Activated T-helper 2 cell treated with anti-CD3 and anti-CD28 coated beads, Interferon-gamma antibody, Interleukin-2, Interleukin-4, amounts not matched to agents 10 μg/mL and 5 μg/mL and 100 μg/mL, durations not matched to agents 14 hours and 24 hours and 36 hours (primary cell): Measurements from ENCODE around the gene PGBD1. TPM values are rescaled to one million over a fixed set of nuclear protein-coding genes. Genes with fewer than 3 reads are reported as not detected.

ENCODE experiments used
- DNase-seq: peaks from one replicate; pipeline ENCODE4 v3.0.0; 2021; ENCODE audit warnings: low spot score
- H3K27ac Mint-ChIP-seq: one replicate; pipeline ENCODE4 v1.8.0; 2021; ENCODE audit warnings: mixed read lengths
- H3K27me3 Mint-ChIP-seq: one replicate; pipeline ENCODE4 v1.8.0; 2021; ENCODE audit warnings: low read depth, mixed read lengths
- H3K36me3 Mint-ChIP-seq: one replicate; pipeline ENCODE4 v1.8.0; 2021; ENCODE audit warnings: low read depth, mixed read lengths
- H3K4me1 Mint-ChIP-seq: one replicate; pipeline ENCODE4 v1.8.0; 2021; ENCODE audit warnings: low read depth, mixed read lengths
- H3K4me3 Mint-ChIP-seq: one replicate; pipeline ENCODE4 v1.8.0; 2021; ENCODE audit warnings: low read depth, mild to moderate bottlenecking, moderate library complexity, mixed read lengths
- H3K9me3 Mint-ChIP-seq: one replicate; pipeline ENCODE4 v1.8.0; 2021; ENCODE audit warnings: mixed read lengths
- intact Hi-C: fragments of 100-400 bp; cut with micrococcal nuclease; formaldehyde crosslinking; loops from one replicate; pipeline ENCODE4 v1.15.1; 2023
- total RNA-seq: library from RNA; stranded (reverse); gene quantifications from 2 replicates; pipeline ENCODE4 v1.2.3, GENCODE V29; 2022

The PGBD1 gene
- total RNA-seq: 3.4 and 3.8 TPM in 2 replicates

- Mint-ChIP-seq H3K27ac (no peak within 1 kb of the TSS), H3K9me3 (no peaks in the 10 kb centered on the region), H3K4me1 (peaks cover 12% of the 10 kb centered on the region), H3K27me3 (no peaks in the 10 kb centered on the region), H3K4me3 (peak within 1 kb of the TSS; percentile 85), H3K36me3 (peaks cover 26% of the 10 kb centered on the region)
- DNase-seq: peak; percentile 40
- intact Hi-C loops: loop anchor here (1.0 to 5.0 kb wide), 2 partner anchors 29 to 51 kb away; partner anchors contain the start of gene ZKSCAN4
Observed at GRCh38 chr6:28281288-28282064, at the start of gene PGBD1. PGBD1 (plus strand) TSS chr6:28281572; CDS start chr6:28283814, 2,242 bp downstream.

- intact Hi-C loops: no loop called here
- H3K4me3 Mint-ChIP-seq: no peak overlapping the region
- peaks cover 6% of the 10 kb centered on the region for H3K9me3 Mint-ChIP-seq
- no peak overlapping the region for H3K27ac Mint-ChIP-seq
- H3K4me1 Mint-ChIP-seq: peaks cover 1% of the 10 kb centered on the region
- H3K27me3 Mint-ChIP-seq: no peaks in the 10 kb centered on the region
- peaks cover 57% of the 10 kb centered on the region for H3K36me3 Mint-ChIP-seq
- DNase-seq: no peak
Observed at GRCh38 chr6:28232785-28233184, 48.6 kb upstream of the PGBD1 start.

- Mint-ChIP-seq H3K4me1 (no peaks in the 10 kb centered on the region), H3K9me3 (peaks cover 6% of the 10 kb centered on the region)
Observed at GRCh38 chr6:28235912-28236452, 45.4 kb upstream of the PGBD1 start.

GRCh38 chr6:28239636-28240035 is 41.7 kb upstream of the PGBD1 start:
- no peaks in the 10 kb centered on the region for H3K27me3 Mint-ChIP-seq
- H3K4me3 Mint-ChIP-seq: no peak overlapping the region
- no peaks in the 10 kb centered on the region for H3K9me3 Mint-ChIP-seq
- no peaks in the 10 kb centered on the region for H3K4me1 Mint-ChIP-seq
- intact Hi-C loops: no loop called here
- H3K36me3 Mint-ChIP-seq: peaks cover 27% of the 10 kb centered on the region
- no peak overlapping the region for H3K27ac Mint-ChIP-seq
- DNase-seq: no peak

More at GRCh38 chr6:28235912-28236452, 45.4 kb upstream of the PGBD1 start:
- no peak for DNase-seq
- H3K4me3 Mint-ChIP-seq: no peak overlapping the region
- intact Hi-C loops: no loop called here
- no peak overlapping the region for H3K27ac Mint-ChIP-seq
- peaks cover 36% of the 10 kb centered on the region for H3K36me3 Mint-ChIP-seq
- H3K27me3 Mint-ChIP-seq: no peaks in the 10 kb centered on the region

GRCh38 chr6:28240471-28240870 is 40.9 kb upstream of the PGBD1 start:
- Mint-ChIP-seq H3K4me3 (no peak overlapping the region), H3K9me3 (no peaks in the 10 kb centered on the region), H3K27me3 (no peaks in the 10 kb centered on the region), H3K36me3 (peaks cover 29% of the 10 kb centered on the region), H3K27ac (no peak overlapping the region), H3K4me1 (no peaks in the 10 kb centered on the region)
- intact Hi-C loops: no loop called here
- DNase-seq: no peak

GRCh38 chr6:28243946-28244345 is 37.4 kb upstream of the PGBD1 start:
- Mint-ChIP-seq H3K4me3 (no peak overlapping the region), H3K4me1 (no peaks in the 10 kb centered on the region), H3K27ac (no peak overlapping the region), H3K9me3 (no peaks in the 10 kb centered on the region), H3K36me3 (peaks cover 58% of the 10 kb centered on the region), H3K27me3 (no peaks in the 10 kb centered on the region)
- intact Hi-C loops: no loop called here
- no peak for DNase-seq

- H3K9me3 Mint-ChIP-seq: no peaks in the 10 kb centered on the region
- DNase-seq: no peak
- H3K36me3 Mint-ChIP-seq: peaks cover 63% of the 10 kb centered on the region
- intact Hi-C loops: no loop called here
- no peaks in the 10 kb centered on the region for H3K27me3 Mint-ChIP-seq
- H3K4me3 Mint-ChIP-seq: no peak overlapping the region
- no peak overlapping the region for H3K27ac Mint-ChIP-seq
- peaks cover 4% of the 10 kb centered on the region for H3K4me1 Mint-ChIP-seq
Observed at GRCh38 chr6:28245206-28245941, 36.0 kb upstream of the PGBD1 start.

- Mint-ChIP-seq H3K27me3 (no peaks in the 10 kb centered on the region), H3K9me3 (no peaks in the 10 kb centered on the region), H3K4me3 (no peak overlapping the region), H3K36me3 (peaks cover 56% of the 10 kb centered on the region), H3K4me1 (peaks cover 13% of the 10 kb centered on the region), H3K27ac (no peak overlapping the region)
- DNase-seq: no peak
- intact Hi-C loops: no loop called here
Observed at GRCh38 chr6:28248916-28249315, 32.5 kb upstream of the PGBD1 start.

- Mint-ChIP-seq H3K9me3 (no peaks in the 10 kb centered on the region), H3K36me3 (peaks cover 38% of the 10 kb centered on the region), H3K27ac (no peak overlapping the region), H3K4me3 (peak overlapping the region; percentile 79), H3K27me3 (no peaks in the 10 kb centered on the region), H3K4me1 (peaks cover 13% of the 10 kb centered on the region)
- no peak for DNase-seq
- intact Hi-C loops: no loop called here
Observed at GRCh38 chr6:28250747-28251146, 30.6 kb upstream of the PGBD1 start.

- Mint-ChIP-seq H3K9me3 (no peaks in the 10 kb centered on the region), H3K27me3 (no peaks in the 10 kb centered on the region), H3K27ac (peak overlapping the region; percentile 78), H3K36me3 (peaks cover 29% of the 10 kb centered on the region), H3K4me1 (peaks cover 13% of the 10 kb centered on the region), H3K4me3 (peak overlapping the region; percentile 98)
- DNase-seq: peak; percentile 31
- intact Hi-C loops: loop anchor here (1.0 to 2.0 kb wide), 5 partner anchors 16 to 115 kb away; partner anchors contain the start of genes PGBD1, ZSCAN26 and ZSCAN9
Observed at GRCh38 chr6:28251661-28252008, 29.7 kb upstream of the PGBD1 start.

GRCh38 chr6:28252009-28252975 is 29.1 kb upstream of the PGBD1 start, which contains the start of gene ZKSCAN4:
ZKSCAN4 (minus strand) TSS chr6:28252269; CDS start chr6:28251980, 289 bp downstream.
- Mint-ChIP-seq H3K36me3 (peaks cover 23% of the 10 kb centered on the region), H3K9me3 (no peaks in the 10 kb centered on the region), H3K4me3 (peak within 1 kb of the TSS; percentile 98), H3K4me1 (peaks cover 13% of the 10 kb centered on the region), H3K27me3 (no peaks in the 10 kb centered on the region), H3K27ac (peak within 1 kb of the TSS; percentile 78)
- intact Hi-C loops: loop anchor here (1.0 to 2.0 kb wide), 5 partner anchors 15 to 115 kb away; partner anchors contain the start of genes PGBD1, ZSCAN26 and ZSCAN9
- DNase-seq: peak; percentile 67

GRCh38 chr6:28254121-28254519 is 27.3 kb upstream of the PGBD1 start:
- Mint-ChIP-seq H3K4me3 (no peak overlapping the region), H3K27ac (no peak overlapping the region), H3K36me3 (peaks cover 15% of the 10 kb centered on the region), H3K9me3 (peaks cover 11% of the 10 kb centered on the region), H3K4me1 (peaks cover 18% of the 10 kb centered on the region), H3K27me3 (no peaks in the 10 kb centered on the region)
- DNase-seq: no peak
- intact Hi-C loops: no loop called here
